SK-N-MC (cell line): Measurements from ENCODE around the gene SRCAP.

Experiments used
- DNase-seq: peaks from one replicate; pipeline ENCODE4 v3.0.0-alpha.2; 2011; ENCODE audit warnings: low read depth, low spot score
- H3K27ac ChIP-seq: fragments of 200-600 bp; sonication (generic); 2 replicates; pipeline ENCODE4 v1.5.1; 2016; ENCODE audit warnings: mixed run types
- H3K36me3 ChIP-seq: fragments of 200-600 bp; sonication (generic); 2 replicates; pipeline ENCODE4 v1.6.1; 2017; ENCODE audit warnings: antibody characterized with exemption, low read length, mixed read lengths; ENCODE audit not compliant: insufficient read depth
- H3K4me3 ChIP-seq: fragments of 200-600 bp; sonication (generic); 2 replicates; pipeline ENCODE4 v1.5.1; 2016
- H3K9ac ChIP-seq: fragments of 200-600 bp; sonication (generic); 2 replicates; pipeline ENCODE4 v1.8.0; 2017; ENCODE audit warnings: mixed run types, mixed read lengths; ENCODE audit not compliant: insufficient read length
- H3K9me3 ChIP-seq: fragments of 200-600 bp; sonication (generic); 2 replicates; pipeline ENCODE4 v1.6.1; 2017; ENCODE audit warnings: low read depth, mild to moderate bottlenecking, antibody characterized with exemption, low read length, moderate library complexity, mixed read lengths
- EZH2 ChIP-seq: fragments of 200-600 bp; sonication (generic); IDR thresholded peaks from one replicate; pipeline ENCODE4 v1.6.1; 2017; ENCODE audit warnings: antibody characterized with exemption
- FOXP2 ChIP-seq: optimal IDR thresholded peaks from 2 replicates; pipeline ENCODE3; 2011; ENCODE audit warnings: mild to moderate bottlenecking, moderate library complexity; ENCODE audit not compliant: insufficient read depth; ENCODE audit errors: extremely low read length, control extremely low read depth
- POLR2AphosphoS5 ChIP-seq: IDR thresholded peaks from 2 replicates; pipeline ENCODE4 v1.6.1; 2012; ENCODE audit warnings: mild to moderate bottlenecking, low read depth, low read length, borderline replicate concordance

Gene SRCAP

GRCh38 chr16:30766206-30766932 lies 67.4 kb downstream of the SRCAP start:
- H3K9me3 ChIP-seq, result no peaks in the 10 kb centered on the region
- no peak overlapping the region for H3K4me3 ChIP-seq
- H3K27ac ChIP-seq, result no peak overlapping the region
- TF ChIP-seq POLR2AphosphoS5 (no peak), EZH2 (no peak), FOXP2 (no peak)
- H3K9ac ChIP-seq, result no peak overlapping the region
- H3K36me3 ChIP-seq, result peaks cover 80% of the 10 kb centered on the region
- DNase-seq, result no peak

DNA sequence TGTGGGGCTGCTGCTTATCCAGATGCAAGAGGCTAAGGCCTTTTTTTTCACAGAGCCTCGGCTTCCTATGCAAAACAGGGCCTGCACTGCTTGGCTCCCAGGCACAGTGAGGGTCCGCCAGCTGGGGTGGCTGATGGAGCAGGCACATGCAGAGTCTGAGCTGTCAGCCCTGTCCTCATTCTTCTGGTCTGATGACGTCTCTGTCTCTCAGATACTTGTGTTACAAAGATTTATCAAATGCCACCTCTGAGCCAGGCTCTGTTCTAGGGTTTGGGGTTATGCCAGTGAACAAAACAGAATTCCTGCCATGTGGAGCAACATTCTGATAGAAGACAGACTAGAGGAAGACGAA lies 67.9 kb downstream of the SRCAP start:
- no peak overlapping the region for H3K9ac ChIP-seq
- H3K4me3 ChIP-seq, result no peak overlapping the region
- peaks cover 85% of the 10 kb centered on the region for H3K36me3 ChIP-seq
- no peak overlapping the region for H3K27ac ChIP-seq
- TF ChIP-seq FOXP2 (no peak), EZH2 (no peak), POLR2AphosphoS5 (no peak)
- no peaks in the 10 kb centered on the region for H3K9me3 ChIP-seq
- no peak for DNase-seq

GRCh38 chr16:30767767-30768465 lies 68.9 kb downstream of the SRCAP start:
- Histone ChIP-seq H3K36me3 (peaks cover 95% of the 10 kb centered on the region), H3K27ac (no peak overlapping the region)
- DNase-seq, result no peak

DNA sequence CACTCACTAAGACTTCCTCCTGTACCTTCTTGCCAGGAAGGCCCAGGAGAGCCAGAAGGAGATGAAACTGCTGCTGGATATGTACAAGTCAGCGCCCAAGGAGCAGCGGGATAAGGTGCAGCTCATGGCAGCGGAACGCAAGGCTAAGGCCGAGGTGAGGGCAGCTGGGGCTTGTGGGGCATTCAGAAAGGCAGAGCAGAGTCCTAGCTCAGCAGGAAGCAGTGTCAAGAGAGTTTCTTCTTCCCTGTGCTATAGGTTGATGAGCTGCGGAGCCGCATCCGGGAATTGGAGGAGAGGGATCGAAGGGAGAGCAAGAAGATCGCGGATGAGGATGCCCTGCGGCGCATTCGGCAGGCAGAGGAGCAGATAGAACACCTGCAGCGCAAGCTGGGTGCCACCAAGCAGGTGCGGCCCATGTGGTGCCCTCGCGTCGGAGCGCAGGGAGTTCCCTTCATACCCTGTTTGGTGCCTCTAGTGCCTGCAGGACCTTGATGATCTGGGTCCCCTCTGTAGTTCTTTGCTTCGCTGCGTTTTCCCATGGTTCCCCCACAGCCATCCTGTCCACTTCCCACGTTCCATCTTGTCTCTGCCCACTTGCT lies 69.7 kb downstream of the SRCAP start:
- no peak for TF ChIP-seq FOXP2
- no peak for TF ChIP-seq EZH2
- no peak for TF ChIP-seq POLR2AphosphoS5
- no peak overlapping the region for H3K9ac ChIP-seq
- no peak for DNase-seq
- no peak overlapping the region for H3K4me3 ChIP-seq
- H3K9me3 ChIP-seq, result no peaks in the 10 kb centered on the region
- no peak overlapping the region for H3K27ac ChIP-seq
- peaks cover 89% of the 10 kb centered on the region for H3K36me3 ChIP-seq

More at GRCh38 chr16:30767767-30768465, 68.9 kb downstream of the SRCAP start:
- no peaks in the 10 kb centered on the region for H3K9me3 ChIP-seq
- TF ChIP-seq POLR2AphosphoS5 (no peak), EZH2 (no peak)
- H3K9ac ChIP-seq, result no peak overlapping the region
- no peak overlapping the region for H3K4me3 ChIP-seq

GRCh38 chr16:30769379-30770089 lies 70.6 kb downstream of the SRCAP start:
- TF ChIP-seq EZH2 (no peak), FOXP2 (no peak), POLR2AphosphoS5 (no peak)
- no peaks in the 10 kb centered on the region for H3K9me3 ChIP-seq
- H3K9ac ChIP-seq, result no peak overlapping the region
- DNase-seq, result no peak
- peaks cover 86% of the 10 kb centered on the region for H3K36me3 ChIP-seq
- H3K27ac ChIP-seq, result no peak overlapping the region
- no peak overlapping the region for H3K4me3 ChIP-seq

- Histone ChIP-seq H3K27ac (no peak overlapping the region), H3K9me3 (no peaks in the 10 kb centered on the region), H3K4me3 (no peak overlapping the region), H3K9ac (no peak overlapping the region), H3K36me3 (peaks cover 64% of the 10 kb centered on the region)
- DNase-seq, result no peak
- TF ChIP-seq POLR2AphosphoS5 (no peak), EZH2 (no peak), FOXP2 (no peak)
These were observed 72.8 kb downstream of the SRCAP start for GRCh38 chr16:30771726-30772125.

GRCh38 chr16:30773826-30774225 lies 74.9 kb downstream of the SRCAP start:
- peaks cover 43% of the 10 kb centered on the region; the same call in 1 of the 2 replicates for H3K36me3 ChIP-seq
- no peak overlapping the region for H3K4me3 ChIP-seq
- no peak for DNase-seq
- no peaks in the 10 kb centered on the region for H3K9me3 ChIP-seq
- no peak for TF ChIP-seq FOXP2
- no peak for TF ChIP-seq EZH2
- no peak for TF ChIP-seq POLR2AphosphoS5
- H3K27ac ChIP-seq, result no peak overlapping the region
- no peak overlapping the region for H3K9ac ChIP-seq
